A673 (cell line): ENCODE results near the gene C3orf70. TPM values are rescaled to one million over a fixed set of nuclear protein-coding genes. Genes with fewer than 3 reads are reported as not detected.

Source experiments
- BruUV-seq: library from RNA; stranded (reverse); fragments of 400-500 nt; replicated peaks from 2 replicates; lab custom pipeline; 2021; lab: Mats Ljungman, UMichigan
- CTCF ChIA-PET: fragments of 300-600 bp; sonication (Branson Sonifier 250); formaldehyde crosslinking; loops from one replicate; lab custom pipeline; 2022; ENCODE audit warnings: antibody characterized with exemption; lab: Charles Lee
- POLR2A ChIA-PET: fragments of 300-600 bp; sonication (Branson Sonifier 250); formaldehyde crosslinking; loops from one replicate; lab custom pipeline; 2022; ENCODE audit warnings: antibody characterized with exemption; ENCODE audit not compliant: low non-redundant PET; lab: Charles Lee
- DNase-seq: peaks from one replicate; pipeline ENCODE4 v3.0.0-alpha.2; 2015; ENCODE audit warnings: low spot score
- H3K27ac ChIP-seq: fragments of 200-600 bp; sonication (generic); 2 replicates; pipeline ENCODE4 v1.5.1; 2016; ENCODE audit warnings: mixed run types, low read depth, mild to moderate bottlenecking, mixed read lengths, antibody characterized with exemption, low read length; ENCODE audit not compliant: poor library complexity, severe bottlenecking
- H3K27me3 ChIP-seq: fragments of 200-600 bp; sonication (generic); replicated peaks from 2 replicates; pipeline ENCODE4 v1.6.1; 2017; ENCODE audit warnings: mixed run types, low read depth, mild to moderate bottlenecking, mixed read lengths, antibody characterized with exemption, low read length; ENCODE audit not compliant: insufficient read depth, poor library complexity
- H3K36me3 ChIP-seq: fragments of 200-600 bp; sonication (generic); 2 replicates; pipeline ENCODE4 v1.6.1; 2016; ENCODE audit warnings: mixed run types, mild to moderate bottlenecking, mixed read lengths, antibody characterized with exemption, low read length; ENCODE audit not compliant: insufficient read depth, poor library complexity, severe bottlenecking
- H3K4me1 ChIP-seq: fragments of 200-600 bp; sonication (generic); 2 replicates; pipeline ENCODE4 v1.6.1; 2017; ENCODE audit warnings: mixed run types, mild to moderate bottlenecking, mixed read lengths, antibody characterized with exemption, low read length; ENCODE audit not compliant: insufficient read depth, poor library complexity, severe bottlenecking
- H3K4me3 ChIP-seq: fragments of 200-600 bp; sonication (generic); 2 replicates; pipeline ENCODE4 v1.5.1; 2016; ENCODE audit warnings: low read depth, mixed run types, mild to moderate bottlenecking, mixed read lengths, low read length; ENCODE audit not compliant: poor library complexity, severe bottlenecking
- H3K9me3 ChIP-seq: fragments of 200-600 bp; sonication (generic); 2 replicates; pipeline ENCODE4 v1.6.1; 2016; ENCODE audit warnings: mixed run types, low read depth, mild to moderate bottlenecking, mixed read lengths, antibody characterized with exemption, low read length; ENCODE audit not compliant: poor library complexity, severe bottlenecking
- CTCF ChIP-seq: fragments of 300-800, 200-600 bp; sonication (generic); conservative IDR thresholded peaks from 2 replicates; pipeline ENCODE4 v1.5.1; 2017; ENCODE audit warnings: low read depth, mild to moderate bottlenecking, antibody characterized with exemption, low read length, moderate library complexity, mixed read lengths
- EZH2 ChIP-seq: fragments of 200-600 bp; sonication (generic); IDR thresholded peaks from 2 replicates; pipeline ENCODE4 v1.6.1; 2017; ENCODE audit warnings: borderline replicate concordance, low read depth, mild to moderate bottlenecking, mixed read lengths, antibody characterized with exemption, low read length; ENCODE audit not compliant: poor library complexity, severe bottlenecking
- intact Hi-C: fragments of 100-400 bp; cut with micrococcal nuclease; formaldehyde crosslinking; loops from one replicate; pipeline ENCODE4 v1.10.0; 2022; ENCODE audit not compliant: unreplicated experiment
- total RNA-seq: library from RNA; stranded (reverse); gene quantifications from 2 replicates; pipeline ENCODE4 v1.2.3, GENCODE V29; 2021

The C3orf70 gene
- total RNA-seq, 1 experiment from 2014 or later = 0.26 TPM

DNA sequence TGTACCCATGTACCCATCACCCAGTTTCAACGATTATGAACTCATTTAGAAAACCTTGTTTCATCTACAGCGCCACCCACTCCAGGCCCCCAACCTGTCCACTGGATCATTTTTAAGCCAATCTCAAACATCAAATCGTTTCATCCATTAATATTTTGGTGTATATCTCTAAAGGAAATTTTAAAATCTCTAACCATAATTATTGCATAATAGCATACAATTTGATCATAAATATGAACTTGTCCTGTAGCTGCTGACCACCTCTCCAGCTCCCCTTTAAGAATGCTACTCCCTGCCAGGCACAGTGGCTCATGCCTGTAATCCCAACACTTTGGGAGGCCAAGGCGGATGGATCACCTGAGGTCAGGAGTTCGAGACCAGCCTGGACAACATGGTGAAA is 2.8 kb upstream of the C3orf70 start:
- no peak overlapping the region for H3K27ac ChIP-seq
- no peak overlapping the region for H3K4me3 ChIP-seq
- peaks cover 42% of the 10 kb centered on the region for H3K27me3 ChIP-seq
- no peak for TF ChIP-seq CTCF
- H3K4me1 ChIP-seq = peaks cover 3% of the 10 kb centered on the region
- POLR2A ChIA-PET = no interaction called here
- no peak for DNase-seq
- intact Hi-C loops = no loop called here
- CTCF ChIA-PET = no interaction called here
- no peaks in the 10 kb centered on the region for H3K9me3 ChIP-seq
- BruUV-seq = no TSS peak
- no peaks in the 10 kb centered on the region for H3K36me3 ChIP-seq

DNA sequence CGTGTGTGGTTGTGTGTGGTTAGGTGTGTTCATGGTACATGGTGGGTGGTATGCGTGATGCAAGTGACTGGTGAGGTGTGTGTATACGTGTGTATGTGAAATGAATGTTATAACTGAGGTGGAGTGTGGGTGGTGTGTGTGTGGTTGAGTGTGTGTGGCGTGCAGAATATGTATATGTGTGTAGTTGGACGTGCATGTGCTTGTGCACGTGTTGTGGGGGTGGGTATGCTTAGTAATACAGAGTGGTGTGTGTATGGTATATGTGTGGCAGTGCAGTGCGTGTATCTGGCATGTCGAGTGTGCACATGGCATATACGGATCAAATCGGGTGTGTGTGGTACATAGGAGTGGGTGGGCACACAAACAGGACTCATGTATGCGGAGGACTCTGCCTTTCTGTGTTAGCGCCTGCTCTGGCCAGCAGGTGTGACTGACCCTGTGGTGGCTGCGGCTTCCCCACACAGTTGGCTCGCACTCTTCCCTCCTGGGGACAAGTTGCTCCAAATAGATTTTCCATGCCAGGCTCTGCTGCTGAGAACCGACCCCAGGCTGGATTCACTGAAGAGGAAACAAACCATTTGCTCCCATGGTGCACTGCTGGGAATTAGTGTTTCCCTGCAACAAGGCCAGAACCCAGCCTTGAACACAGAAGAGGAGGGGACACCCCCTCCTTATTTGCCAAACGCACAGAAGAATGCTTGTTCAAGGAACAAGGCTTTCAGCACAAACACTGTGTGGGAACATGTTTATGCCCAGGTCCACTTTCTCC is 1.2 kb upstream of the C3orf70 start:
- no TSS peak for BruUV-seq
- DNase-seq = no peak
- H3K27me3 ChIP-seq = peaks cover 58% of the 10 kb centered on the region
- H3K4me1 ChIP-seq = peaks cover 3% of the 10 kb centered on the region
- intact Hi-C loops = no loop called here
- no peak overlapping the region for H3K27ac ChIP-seq
- H3K36me3 ChIP-seq = no peaks in the 10 kb centered on the region
- H3K4me3 ChIP-seq = no peak overlapping the region
- ChIA-PET CTCF (no interaction called here), POLR2A (no interaction called here)
- H3K9me3 ChIP-seq = no peaks in the 10 kb centered on the region
- TF ChIP-seq EZH2 (no peak), CTCF (no peak)

GRCh38 chr3:185153171-185153771 is 411 bp upstream of the C3orf70 start:
- no TSS peak for BruUV-seq
- no peak for TF ChIP-seq EZH2
- TF ChIP-seq CTCF = no peak
- Histone ChIP-seq H3K4me1 (peaks cover 3% of the 10 kb centered on the region), H3K27me3 (peaks cover 65% of the 10 kb centered on the region), H3K27ac (no peak overlapping the region), H3K4me3 (peak overlapping the region; percentile 43), H3K36me3 (no peaks in the 10 kb centered on the region), H3K9me3 (no peaks in the 10 kb centered on the region)
- CTCF ChIA-PET = interaction anchor here (0.5 kb wide), 1 partner anchor 159 kb away, joined by 3 read pairs; no protein-coding TSS in a partner anchor
- DNase-seq = peak; percentile 22
- POLR2A ChIA-PET = no interaction called here
- intact Hi-C loops = no loop called here
